ENCODE results near the gene KRTAP19-8. TPM values are rescaled to one million over a fixed set of nuclear protein-coding genes. Genes with fewer than 3 reads are reported as not detected.

Gene KRTAP19-8
- total RNA-seq (ENCODE audit: low replicate concordance), result not detected in 2 replicates
- long read RNA-seq, result 0 reads

- TF ChIP-seq, protein P1, sequence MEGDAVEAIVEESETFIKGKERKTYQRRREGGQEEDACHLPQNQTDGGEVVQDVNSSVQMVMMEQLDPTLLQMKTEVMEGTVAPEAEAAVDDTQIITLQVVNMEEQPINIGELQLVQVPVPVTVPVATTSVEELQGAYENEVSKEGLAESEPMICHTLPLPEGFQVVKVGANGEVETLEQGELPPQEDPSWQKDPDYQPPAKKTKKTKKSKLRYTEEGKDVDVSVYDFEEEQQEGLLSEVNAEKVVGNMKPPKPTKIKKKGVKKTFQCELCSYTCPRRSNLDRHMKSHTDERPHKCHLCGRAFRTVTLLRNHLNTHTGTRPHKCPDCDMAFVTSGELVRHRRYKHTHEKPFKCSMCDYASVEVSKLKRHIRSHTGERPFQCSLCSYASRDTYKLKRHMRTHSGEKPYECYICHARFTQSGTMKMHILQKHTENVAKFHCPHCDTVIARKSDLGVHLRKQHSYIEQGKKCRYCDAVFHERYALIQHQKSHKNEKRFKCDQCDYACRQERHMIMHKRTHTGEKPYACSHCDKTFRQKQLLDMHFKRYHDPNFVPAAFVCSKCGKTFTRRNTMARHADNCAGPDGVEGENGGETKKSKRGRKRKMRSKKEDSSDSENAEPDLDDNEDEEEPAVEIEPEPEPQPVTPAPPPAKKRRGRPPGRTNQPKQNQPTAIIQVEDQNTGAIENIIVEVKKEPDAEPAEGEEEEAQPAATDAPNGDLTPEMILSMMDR (conservative IDR thresholded peaks at IDR 0.05), result no peak
- Mint-ChIP-seq H3K27ac (no peak within 1 kb of the TSS), H3K4me1 (ENCODE audit: unreplicated experiment) (no peaks in the 10 kb centered on the region), H3K9me3 (peaks cover 9% of the 10 kb centered on the region), H3K27me3 (peaks cover 7% of the 10 kb centered on the region), H3K36me3 (no peaks in the 10 kb centered on the region), H3K4me3 (no peak within 1 kb of the TSS)
- DNase-seq (ENCODE audit: extremely low spot score, unreplicated experiment), result no peak
Measured at GRCh38 chr21:31038376-31038775, at the start of gene KRTAP19-8. Gene KRTAP19-8 (minus strand): TSS chr21:31038476. CDS start chr21:31038443, 33 bp downstream.

DNA sequence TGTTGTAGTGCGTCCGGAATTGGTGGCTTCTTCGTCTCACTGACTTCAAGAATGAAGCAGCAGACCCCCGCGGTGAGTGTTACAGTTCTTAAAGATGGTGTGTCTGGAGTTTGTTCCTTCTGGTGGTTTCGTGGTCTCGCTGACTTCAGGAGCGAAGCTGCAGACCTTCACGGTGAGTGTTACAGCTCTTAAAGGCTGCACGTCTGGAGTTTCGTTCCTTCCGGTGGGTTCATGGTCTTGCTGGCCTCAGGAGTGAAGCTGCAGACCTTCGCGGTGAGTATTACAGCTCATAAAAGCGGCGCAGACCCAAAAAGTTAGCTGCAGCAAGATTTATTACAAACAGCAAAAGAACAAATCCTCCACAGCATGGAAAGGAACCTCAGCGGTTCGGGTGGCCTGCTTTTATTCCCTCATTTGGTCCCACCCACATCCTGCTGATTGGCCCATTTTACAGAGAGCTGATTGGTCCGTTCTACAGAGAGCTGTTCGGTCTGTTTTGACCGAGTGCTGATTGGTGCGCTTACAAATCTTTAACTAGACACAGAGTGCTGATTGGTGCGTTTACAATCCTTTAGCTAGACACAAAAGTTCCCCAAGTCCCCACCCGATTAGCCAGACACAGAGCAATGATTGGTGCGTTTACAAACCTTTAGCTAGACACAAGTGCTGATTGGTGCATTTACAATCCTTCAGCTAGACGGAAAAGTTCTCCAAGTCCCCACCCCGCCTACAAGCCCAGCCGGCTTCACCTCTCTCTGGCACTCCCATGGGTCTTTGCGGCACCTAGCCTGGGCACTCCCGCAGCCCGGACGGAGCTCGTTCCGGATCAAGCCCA is 49.6 kb upstream of the KRTAP19-8 start:
- H3K27me3 Mint-ChIP-seq, result no peaks in the 10 kb centered on the region
- no peak overlapping the region for H3K4me3 Mint-ChIP-seq
- DNase-seq (ENCODE audit: extremely low spot score, unreplicated experiment), result no peak
- no peaks in the 10 kb centered on the region for H3K9me3 Mint-ChIP-seq
- H3K4me1 Mint-ChIP-seq (ENCODE audit: unreplicated experiment), result no peaks in the 10 kb centered on the region
- H3K27ac Mint-ChIP-seq, result no peak overlapping the region
- TF ChIP-seq, protein P1 (conservative IDR thresholded peaks at IDR 0.05), result no peak
- H3K36me3 Mint-ChIP-seq, result no peaks in the 10 kb centered on the region

DNA sequence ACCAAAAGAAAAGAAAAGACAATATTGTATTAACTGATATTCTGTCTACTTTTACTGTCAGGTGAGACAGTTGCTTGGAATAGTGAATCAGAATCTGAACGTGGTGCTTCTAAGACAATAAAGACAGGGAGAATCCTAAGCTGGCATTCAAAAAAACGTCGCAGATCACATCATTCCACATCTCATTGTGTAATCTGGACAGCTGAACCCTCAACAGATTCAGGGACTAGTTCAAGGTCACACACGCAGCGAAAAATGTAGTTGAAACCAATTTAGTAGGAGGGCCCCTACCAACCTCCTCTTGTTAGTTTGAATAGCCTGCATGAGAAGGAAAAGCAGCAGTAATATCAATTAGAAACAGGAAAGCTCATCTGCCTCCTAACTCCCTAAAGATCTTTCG is 46.4 kb upstream of the KRTAP19-8 start:
- TF ChIP-seq, protein P1 (conservative IDR thresholded peaks at IDR 0.05), result no peak
- Mint-ChIP-seq H3K9me3 (no peaks in the 10 kb centered on the region), H3K36me3 (no peaks in the 10 kb centered on the region), H3K4me3 (no peak overlapping the region), H3K4me1 (ENCODE audit: unreplicated experiment) (no peaks in the 10 kb centered on the region), H3K27ac (no peak overlapping the region), H3K27me3 (no peaks in the 10 kb centered on the region)
- no peak for DNase-seq (ENCODE audit: extremely low spot score, unreplicated experiment)

GRCh38 chr21:31078796-31079195 is 40.5 kb upstream of the KRTAP19-8 start:
- H3K27ac Mint-ChIP-seq, result no peak overlapping the region
- H3K4me1 Mint-ChIP-seq (ENCODE audit: unreplicated experiment), result no peaks in the 10 kb centered on the region
- TF ChIP-seq, protein P1 (conservative IDR thresholded peaks at IDR 0.05), result no peak
- H3K36me3 Mint-ChIP-seq, result no peaks in the 10 kb centered on the region
- no peak for DNase-seq (ENCODE audit: extremely low spot score, unreplicated experiment)
- H3K27me3 Mint-ChIP-seq, result no peaks in the 10 kb centered on the region
- no peaks in the 10 kb centered on the region for H3K9me3 Mint-ChIP-seq
- no peak overlapping the region for H3K4me3 Mint-ChIP-seq

GRCh38 chr21:31078216-31078615 is 39.9 kb upstream of the KRTAP19-8 start:
- no peak overlapping the region for H3K4me3 Mint-ChIP-seq
- TF ChIP-seq, protein P1 (conservative IDR thresholded peaks at IDR 0.05), result no peak
- H3K36me3 Mint-ChIP-seq, result no peaks in the 10 kb centered on the region

More at GRCh38 chr21:31078216-31078615, 39.9 kb upstream of the KRTAP19-8 start:
- Mint-ChIP-seq H3K4me1 (ENCODE audit: unreplicated experiment) (no peaks in the 10 kb centered on the region), H3K9me3 (no peaks in the 10 kb centered on the region), H3K27ac (no peak overlapping the region), H3K27me3 (no peaks in the 10 kb centered on the region)
- DNase-seq (ENCODE audit: extremely low spot score, unreplicated experiment), result no peak
